Nephron progenitor cell (in vitro differentiated cells): ENCODE data around the gene PSMB10.

Experiments used
- DNase-seq: peaks from one replicate; pipeline ENCODE4 v3.0.0; 2021
- H3K27ac Mint-ChIP-seq: 2 replicates; pipeline ENCODE4 v1.8.0; 2021; ENCODE audit warnings: mild to moderate bottlenecking, moderate library complexity, mixed read lengths
- H3K27me3 Mint-ChIP-seq: 2 replicates; pipeline ENCODE4 v1.8.0; 2021; ENCODE audit warnings: mild to moderate bottlenecking, low read depth, mixed read lengths; ENCODE audit not compliant: poor library complexity
- H3K36me3 Mint-ChIP-seq: 2 replicates; pipeline ENCODE4 v1.8.0; 2021; ENCODE audit warnings: low read depth, mixed read lengths
- H3K4me1 Mint-ChIP-seq: 2 replicates; pipeline ENCODE4 v1.8.0; 2021; ENCODE audit warnings: mixed read lengths
- H3K4me3 Mint-ChIP-seq: 2 replicates; pipeline ENCODE4 v1.8.0; 2021; ENCODE audit warnings: mild to moderate bottlenecking, moderate library complexity, mixed read lengths
- H3K9me3 Mint-ChIP-seq: 2 replicates; pipeline ENCODE4 v1.8.0; 2021; ENCODE audit warnings: mild to moderate bottlenecking, moderate library complexity, mixed read lengths
- TF ChIP-seq, protein P1 (sequence below): fragments of 200-600 bp; sonication (generic); IDR thresholded peaks from 2 replicates; pipeline ENCODE4 v1.5.0; 2021; ENCODE audit warnings: antibody characterized with exemption

PSMB10 gene

DNA sequence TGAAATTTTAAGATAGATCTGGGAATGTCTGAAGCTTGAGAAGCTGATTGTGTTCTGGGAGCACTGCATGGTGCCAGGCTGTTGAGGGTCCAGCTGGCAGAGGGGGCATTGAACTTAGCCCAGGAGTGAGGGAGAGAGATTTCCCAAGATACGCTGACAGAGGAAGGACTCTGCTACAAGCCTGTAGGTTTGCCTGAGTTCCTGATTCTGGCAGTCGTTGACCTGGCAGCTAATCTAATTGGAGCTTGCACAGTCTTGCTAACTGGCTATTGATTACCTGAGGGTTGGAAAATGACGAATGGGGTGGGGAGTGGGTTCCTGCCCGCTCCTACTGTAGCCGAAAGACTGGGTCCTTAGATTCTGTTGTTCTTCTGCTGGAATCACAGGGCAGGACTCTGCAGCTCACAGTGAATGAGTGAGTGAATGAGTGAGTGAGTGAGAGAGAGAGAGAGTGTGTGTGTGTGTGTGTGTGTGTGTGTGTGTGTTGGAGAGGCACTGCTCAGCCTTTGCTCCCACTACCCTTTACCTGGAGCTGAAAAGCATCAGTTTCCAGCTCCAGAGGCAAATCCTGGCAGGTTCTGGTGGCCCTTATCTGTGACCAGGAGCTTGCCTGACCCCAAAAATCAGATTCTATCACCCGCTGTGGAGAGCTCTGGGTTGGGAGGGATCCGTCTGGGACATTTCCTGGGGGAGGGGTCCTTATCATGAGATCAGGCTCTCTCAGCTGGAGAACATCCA is 21.7 kb downstream of the PSMB10 start:
- Mint-ChIP-seq H3K27ac (peak overlapping the region; percentile 46), H3K27me3 (peaks cover 3% of the 10 kb centered on the region)

DNA sequence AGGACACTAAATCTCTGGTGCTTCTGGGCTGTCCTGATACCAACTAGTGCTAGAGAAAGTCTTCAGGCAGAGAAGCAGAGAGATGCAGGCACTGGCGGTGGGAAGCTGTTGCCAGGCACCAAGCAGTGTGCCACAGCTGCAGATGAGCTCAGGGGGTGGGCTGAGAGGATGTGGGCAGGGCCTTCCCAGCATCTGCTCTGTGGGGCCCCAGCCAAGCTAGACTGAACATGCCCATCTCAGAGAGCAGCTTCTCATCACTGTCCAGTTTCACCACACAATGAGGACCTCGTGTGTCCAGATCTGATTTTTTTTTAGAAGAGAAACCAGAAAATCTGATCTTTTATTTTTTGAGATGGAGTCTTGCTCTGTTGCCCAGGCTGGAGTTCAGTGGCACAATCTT is 26.5 kb downstream of the PSMB10 start:
- no peaks in the 10 kb centered on the region for H3K9me3 Mint-ChIP-seq
- no peak overlapping the region for H3K4me3 Mint-ChIP-seq
- peaks cover 3% of the 10 kb centered on the region for H3K27me3 Mint-ChIP-seq
- DNase-seq, result no peak
- H3K4me1 Mint-ChIP-seq, result no peaks in the 10 kb centered on the region
- TF ChIP-seq, protein P1, sequence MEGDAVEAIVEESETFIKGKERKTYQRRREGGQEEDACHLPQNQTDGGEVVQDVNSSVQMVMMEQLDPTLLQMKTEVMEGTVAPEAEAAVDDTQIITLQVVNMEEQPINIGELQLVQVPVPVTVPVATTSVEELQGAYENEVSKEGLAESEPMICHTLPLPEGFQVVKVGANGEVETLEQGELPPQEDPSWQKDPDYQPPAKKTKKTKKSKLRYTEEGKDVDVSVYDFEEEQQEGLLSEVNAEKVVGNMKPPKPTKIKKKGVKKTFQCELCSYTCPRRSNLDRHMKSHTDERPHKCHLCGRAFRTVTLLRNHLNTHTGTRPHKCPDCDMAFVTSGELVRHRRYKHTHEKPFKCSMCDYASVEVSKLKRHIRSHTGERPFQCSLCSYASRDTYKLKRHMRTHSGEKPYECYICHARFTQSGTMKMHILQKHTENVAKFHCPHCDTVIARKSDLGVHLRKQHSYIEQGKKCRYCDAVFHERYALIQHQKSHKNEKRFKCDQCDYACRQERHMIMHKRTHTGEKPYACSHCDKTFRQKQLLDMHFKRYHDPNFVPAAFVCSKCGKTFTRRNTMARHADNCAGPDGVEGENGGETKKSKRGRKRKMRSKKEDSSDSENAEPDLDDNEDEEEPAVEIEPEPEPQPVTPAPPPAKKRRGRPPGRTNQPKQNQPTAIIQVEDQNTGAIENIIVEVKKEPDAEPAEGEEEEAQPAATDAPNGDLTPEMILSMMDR, result no peak
- no peak overlapping the region for H3K27ac Mint-ChIP-seq
- H3K36me3 Mint-ChIP-seq, result peaks cover 18% of the 10 kb centered on the region

More for the DNA sequence above, 21.7 kb downstream of the PSMB10 start:
- no peak for DNase-seq
- TF ChIP-seq, protein P1, result no peak
- Mint-ChIP-seq H3K4me1 (peaks cover 19% of the 10 kb centered on the region), H3K36me3 (peaks cover 15% of the 10 kb centered on the region), H3K9me3 (no peaks in the 10 kb centered on the region), H3K4me3 (no peak overlapping the region)

DNA sequence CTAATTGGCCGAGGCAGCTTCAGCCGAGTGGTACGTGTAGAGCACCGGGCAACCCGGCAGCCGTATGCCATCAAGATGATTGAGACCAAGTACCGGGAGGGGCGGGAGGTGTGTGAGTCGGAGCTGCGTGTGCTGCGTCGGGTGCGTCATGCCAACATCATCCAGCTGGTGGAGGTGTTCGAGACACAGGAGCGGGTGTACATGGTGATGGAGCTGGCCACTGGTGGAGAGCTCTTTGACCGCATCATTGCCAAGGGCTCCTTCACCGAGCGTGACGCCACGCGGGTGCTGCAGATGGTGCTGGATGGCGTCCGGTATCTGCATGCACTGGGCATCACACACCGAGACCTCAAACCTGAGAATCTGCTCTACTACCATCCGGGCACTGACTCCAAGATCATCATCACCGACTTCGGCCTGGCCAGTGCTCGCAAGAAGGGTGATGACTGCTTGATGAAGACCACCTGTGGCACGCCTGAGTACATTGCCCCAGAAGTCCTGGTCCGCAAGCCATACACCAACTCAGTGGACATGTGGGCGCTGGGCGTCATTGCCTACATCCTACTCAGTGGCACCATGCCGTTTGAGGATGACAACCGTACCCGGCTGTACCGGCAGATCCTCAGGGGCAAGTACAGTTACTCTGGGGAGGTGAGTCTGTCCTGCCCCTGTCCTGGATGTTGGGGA is 27.5 kb downstream of the PSMB10 start:
- TF ChIP-seq, protein P1, result no peak
- no peak for DNase-seq
- Mint-ChIP-seq H3K27me3 (no peaks in the 10 kb centered on the region), H3K36me3 (peaks cover 21% of the 10 kb centered on the region), H3K4me1 (no peaks in the 10 kb centered on the region), H3K4me3 (no peak overlapping the region), H3K27ac (no peak overlapping the region), H3K9me3 (no peaks in the 10 kb centered on the region)

DNA sequence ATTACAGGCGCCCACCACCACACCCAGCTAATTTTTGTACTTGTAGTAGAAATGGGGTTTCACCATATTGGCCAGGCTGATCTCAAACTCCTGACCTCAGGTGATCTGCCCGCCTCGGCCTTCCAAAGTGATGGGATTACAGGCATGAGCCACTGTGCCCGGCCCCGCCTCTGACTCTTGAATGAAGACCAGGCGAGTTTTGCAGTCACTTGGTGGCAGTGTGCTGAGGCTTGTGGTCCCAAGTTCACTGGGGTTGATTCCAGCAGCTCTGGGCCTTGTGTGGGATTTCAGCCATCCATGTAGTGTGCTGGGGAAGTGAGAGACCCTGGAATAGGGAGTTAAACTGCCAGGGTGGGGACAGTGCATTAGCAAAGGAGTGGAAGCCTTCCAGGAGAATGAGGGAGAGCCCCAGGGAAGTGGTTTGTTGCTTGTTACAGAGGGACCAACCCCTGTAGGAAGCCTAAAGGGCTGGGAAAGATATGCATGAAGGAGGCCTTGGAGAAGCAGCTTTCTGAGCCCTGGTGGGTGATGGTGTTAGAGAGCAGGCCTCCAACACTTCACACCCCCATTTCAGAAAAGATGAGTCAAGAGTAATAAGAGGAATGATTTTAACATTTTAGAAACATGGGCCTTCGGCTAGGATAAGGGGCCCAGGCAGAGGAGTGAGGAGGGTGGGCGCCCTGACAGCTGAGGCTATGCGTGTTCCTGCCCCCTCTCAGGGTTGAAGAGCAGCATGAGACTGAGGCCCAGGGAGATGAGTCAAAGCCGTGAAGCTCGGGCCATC is 29.1 kb downstream of the PSMB10 start:
- no peak overlapping the region for H3K4me3 Mint-ChIP-seq
- peaks cover 28% of the 10 kb centered on the region for H3K36me3 Mint-ChIP-seq
- peak overlapping the region; percentile 87 for H3K27ac Mint-ChIP-seq
- TF ChIP-seq, protein P1, result no peak
- H3K9me3 Mint-ChIP-seq, result no peaks in the 10 kb centered on the region
- H3K27me3 Mint-ChIP-seq, result no peaks in the 10 kb centered on the region
- DNase-seq, result no peak
- no peaks in the 10 kb centered on the region for H3K4me1 Mint-ChIP-seq

DNA sequence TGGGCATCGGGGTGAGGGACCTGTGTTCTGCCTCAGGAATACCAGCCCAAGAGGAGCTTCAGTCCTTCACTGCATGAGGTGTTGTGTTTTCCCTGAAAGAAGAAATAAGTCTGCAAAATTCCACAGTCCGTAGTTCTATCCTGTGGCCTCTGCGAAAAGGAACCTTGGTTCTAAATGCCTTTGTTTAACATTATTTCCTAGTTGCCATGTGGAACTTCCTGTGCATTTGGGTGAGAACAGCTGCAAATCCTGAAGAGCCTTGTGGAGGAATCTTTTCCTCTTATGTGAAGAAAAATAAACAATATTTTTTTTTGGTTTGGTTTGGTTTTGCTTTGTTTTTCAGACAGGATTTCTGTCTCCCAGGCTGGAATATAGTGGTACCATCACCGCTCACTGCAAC is 33.8 kb downstream of the PSMB10 start:
- H3K27ac Mint-ChIP-seq, result peak overlapping the region; percentile 64

More for the DNA sequence above, 33.8 kb downstream of the PSMB10 start:
- Mint-ChIP-seq H3K9me3 (no peaks in the 10 kb centered on the region), H3K4me3 (no peak overlapping the region), H3K27me3 (no peaks in the 10 kb centered on the region), H3K36me3 (peaks cover 17% of the 10 kb centered on the region), H3K4me1 (peaks cover 17% of the 10 kb centered on the region)
- DNase-seq, result no peak
- TF ChIP-seq, protein P1, result no peak
